Mesothelial cell of epicardium (in vitro differentiated cells): ENCODE measurements around the gene RAB20. TPM values are rescaled to one million over a fixed set of nuclear protein-coding genes. Genes with fewer than 3 reads are reported as not detected.

Experiments
- DNase-seq, 2 experiments: peaks; one replicate each; pipeline ENCODE4 v3.0.0; 2021; ENCODE audit warnings: low spot score in 2 of 2; ENCODE audit not compliant: unreplicated experiment in 2 of 2
- H3K27ac Mint-ChIP-seq: 2 replicates; pipeline ENCODE4 v1.8.0; 2021; ENCODE audit warnings: mixed read lengths
- H3K27me3 Mint-ChIP-seq: 2 replicates; pipeline ENCODE4 v1.8.0; 2021; ENCODE audit warnings: low read depth, mixed read lengths
- H3K36me3 Mint-ChIP-seq: 2 replicates; pipeline ENCODE4 v1.8.0; 2021; ENCODE audit warnings: mixed read lengths
- H3K4me1 Mint-ChIP-seq: 2 replicates; pipeline ENCODE4 v1.8.0; 2021; ENCODE audit warnings: mixed read lengths
- H3K4me3 Mint-ChIP-seq: 2 replicates; pipeline ENCODE4 v1.8.0; 2021; ENCODE audit warnings: mild to moderate bottlenecking, moderate library complexity, mixed read lengths
- H3K9me3 Mint-ChIP-seq: 2 replicates; pipeline ENCODE4 v1.8.0; 2021; ENCODE audit warnings: mixed read lengths
- CTCF ChIP-seq: fragments of 200-600 bp; sonication (generic); IDR thresholded peaks from one replicate; pipeline ENCODE4 v1.5.0; 2021; ENCODE audit warnings: antibody characterized with exemption; ENCODE audit not compliant: unreplicated experiment
- total RNA-seq: library from RNA; stranded (reverse); gene quantifications from 3 replicates; pipeline ENCODE4 v1.2.1, GENCODE V29; 2021

RAB20 gene
- total RNA-seq, 1 donor from 2014 or later = 8.9 TPM

GRCh38 chr13:110474713-110475112, 86.8 kb downstream of the RAB20 start:
- Mint-ChIP-seq H3K27ac (no peak overlapping the region), H3K4me3 (no peak overlapping the region), H3K27me3 (no peaks in the 10 kb centered on the region), H3K9me3 (no peaks in the 10 kb centered on the region), H3K36me3 (peaks cover 37% of the 10 kb centered on the region), H3K4me1 (no peaks in the 10 kb centered on the region)
- no peak for TF ChIP-seq CTCF
- no peak for DNase-seq

Other genes with a start within 250 kb of the RAB20 start
- 39.5 to 41.4 TPM (median 40.8 TPM) in 3 replicates for gene NAXD, start 53.8 kb upstream of the RAB20 start, total RNA-seq
- 84.4 to 89.1 TPM (median 87.6 TPM) in 3 replicates for gene CARS2, start 144.4 kb upstream of the RAB20 start, total RNA-seq
- 19.1 to 21.0 TPM (median 19.2 TPM) in 3 replicates for gene ING1, start 152.0 kb upstream of the RAB20 start, total RNA-seq